ENCODE measurements around the gene MEAK7.

GRCh38 chr16:84463221-84463620 is 41.2 kb downstream of the MEAK7 start:
- TF ChIP-seq CTCF (conservative IDR thresholded peaks at IDR 0.05; ENCODE audit: low read depth, low read length) (no peak), MXI1 (IDR thresholded peaks at IDR 0.05; ENCODE audit: borderline replicate concordance, low read depth, low read length) (no peak), POLR2A (IDR thresholded peaks at IDR 0.05; ENCODE audit: low read depth, low read length) (no peak), ELK1 (IDR thresholded peaks at IDR 0.05; ENCODE audit: borderline replicate concordance, low read depth, low read length) (no peak), RCOR1 (IDR thresholded peaks at IDR 0.05; ENCODE audit: insufficient replicate concordance, low read length) (no peak), USF2 (IDR thresholded peaks at IDR 0.05; ENCODE audit: low read depth, low read length) (no peak), RAD21 (IDR thresholded peaks at IDR 0.05; ENCODE audit: low read length) (no peak), SMC3 (IDR thresholded peaks at IDR 0.05; ENCODE audit: low read depth, low read length) (no peak), RFX5 (IDR thresholded peaks at IDR 0.05; ENCODE audit: low read depth, low read length) (no peak), MAFK (IDR thresholded peaks at IDR 0.05; ENCODE audit: low read depth, low read length) (no peak)
